Endothelial cell of umbilical vein (primary cell): ENCODE measurements around the gene ABLIM2. TPM values are rescaled to one million over a fixed set of nuclear protein-coding genes. Genes with fewer than 3 reads are reported as not detected.

Source experiments
- BruUV-seq: library from RNA; stranded (reverse); fragments of 400-500 nt; replicated peaks from 2 replicates; lab custom pipeline; 2021; lab: Mats Ljungman, UMichigan
- CTCF ChIA-PET: fragments of 300-600, 350-600 bp; sonication (Branson Sonifier 250); formaldehyde crosslinking; loops from one replicate; lab custom pipeline; 2021; ENCODE audit warnings: antibody characterized with exemption, inconsistent platforms; lab: Charles Lee
- POLR2A ChIA-PET: fragments of 300-600, 350-600 bp; sonication (Branson Sonifier 250); formaldehyde crosslinking; loops from one replicate; lab custom pipeline; 2021; ENCODE audit warnings: antibody characterized with exemption, inconsistent platforms; lab: Charles Lee
- DNase-seq: peaks from one replicate; pipeline ENCODE4 v3.0.0-alpha.2; 2011; ENCODE audit warnings: low read depth, low spot score
- FAIRE-seq: peaks from 2 replicates; lab custom pipeline; 2011; peaks lifted over from hg19 to GRCh38; lab: Jason Lieb, UNC
- H2AFZ ChIP-seq: 2 replicates; pipeline ENCODE4 v1.6.0; 2012; ENCODE audit warnings: low read depth, low read length, control low read depth, inconsistent platforms
- H3K27ac ChIP-seq: 2 replicates; pipeline ENCODE4 v1.5.1; 2011; ENCODE audit warnings: low read depth, mild to moderate bottlenecking, control low read depth, low read length, moderate library complexity; ENCODE audit not compliant: insufficient read depth
- H3K27me3 ChIP-seq, 2 experiments: 2 replicates each; pipeline versions ENCODE4 v1.6.0 to v1.6.1; 2011; ENCODE audit warnings: low read length in 2 of 2, mixed read lengths in 1 of 2; ENCODE audit not compliant: control insufficient read depth in 2 of 2, insufficient read depth in 2 of 2
- H3K36me3 ChIP-seq, 2 experiments: 2 replicates in 1 of 2; 3 replicates in 1 of 2; pipeline ENCODE4 v1.5.1; 2011; ENCODE audit warnings: low read length in 2 of 2, mild to moderate bottlenecking in 1 of 2, moderate library complexity in 1 of 2; ENCODE audit not compliant: control insufficient read depth in 2 of 2, insufficient read depth in 2 of 2; ENCODE audit errors: extremely low read depth in 1 of 2
- H3K4me1 ChIP-seq: 3 replicates; pipeline ENCODE4 v1.5.1; 2011; ENCODE audit warnings: mild to moderate bottlenecking, low read length; ENCODE audit not compliant: control insufficient read depth, insufficient read depth; ENCODE audit errors: extremely low read depth
- H3K4me2 ChIP-seq: 2 replicates; pipeline ENCODE4 v1.6.1; 2011; ENCODE audit warnings: low read length, control low read depth, mixed read lengths; ENCODE audit not compliant: insufficient read depth
- H3K4me3 ChIP-seq, 3 experiments: fragments of 200-600 bp in 1 of 3; sonication (generic), shearing (Covaris generic) in 1 of 3; replicated peaks in 1 of 3; 2 replicates each; pipeline ENCODE4 v1.5.1; 2011 to 2016; ENCODE audit warnings: control low read depth in 3 of 3, low read length in 3 of 3, mild to moderate bottlenecking in 2 of 3, inconsistent platforms in 1 of 3, low read depth in 1 of 3, moderate library complexity in 1 of 3; ENCODE audit not compliant: insufficient read depth in 1 of 3
- H3K79me2 ChIP-seq: 2 replicates; pipeline ENCODE4 v1.6.0; 2012; ENCODE audit warnings: low read length, inconsistent platforms; ENCODE audit not compliant: control insufficient read depth, insufficient read depth
- H3K9ac ChIP-seq: replicated peaks from 2 replicates; pipeline ENCODE3; 2011; ENCODE audit warnings: low read length, control low read depth; ENCODE audit not compliant: insufficient read depth; ENCODE audit errors: extremely low read depth
- H3K9me1 ChIP-seq: replicated peaks from 3 replicates; pipeline ENCODE4 v1.6.0; 2011; ENCODE audit warnings: mild to moderate bottlenecking, low read length; ENCODE audit not compliant: control insufficient read depth, insufficient read depth; ENCODE audit errors: extremely low read depth
- H3K9me3 ChIP-seq: replicated peaks from 2 replicates; pipeline ENCODE4 v1.5.1; 2012; ENCODE audit warnings: low read length, inconsistent platforms; ENCODE audit not compliant: control insufficient read depth, insufficient read depth
- H4K20me1 ChIP-seq: replicated peaks from 2 replicates; pipeline ENCODE3; 2011; ENCODE audit warnings: mild to moderate bottlenecking, low read length; ENCODE audit not compliant: control insufficient read depth, insufficient read depth; ENCODE audit errors: extremely low read depth
- CTCF ChIP-seq, 2 donors: IDR thresholded peaks; 1 replicate in 1 of 2; 2 replicates in 1 of 2; pipeline ENCODE4 v1.5.1; 2011; ENCODE audit warnings: low read length in 2 of 2, mild to moderate bottlenecking in 2 of 2, moderate library complexity in 2 of 2, control low read depth in 1 of 2, inconsistent platforms in 1 of 2, low read depth in 1 of 2; ENCODE audit not compliant: insufficient read depth in 1 of 2; ENCODE audit errors: extremely low read depth in 1 of 2
- FOS ChIP-seq: IDR thresholded peaks from 2 replicates; pipeline ENCODE4 v1.6.1; 2011; ENCODE audit warnings: mild to moderate bottlenecking, low read length, moderate library complexity, borderline replicate concordance; ENCODE audit not compliant: insufficient read depth
- dilution Hi-C: fragments of 300-500 bp; cut with MboI; formaldehyde crosslinking; loops from one replicate; pipeline ENCODE4 v1.15.0; 2019; ENCODE audit warnings: low sequenced_read_pairs; ENCODE audit not compliant: extremely low pct_ligation_motif_present
- intact Hi-C: fragments of 100-400 bp; cut with micrococcal nuclease; formaldehyde crosslinking; loops from one replicate; pipeline ENCODE4 v1.10.0; 2022
- polyA plus RNA-seq, 4 experiments: library from polyadenylated mRNA; depleted of rRNA in 3 of 4; stranded (reverse) in 3 of 4; unstranded in 1 of 4; fragments of >200 nt; gene quantifications; 2 replicates each; pipeline versions ENCODE4 v1.2.1 to v1.2.3, GENCODE V29; 2011 to 2012; ENCODE audit warnings: missing spikeins in 1 of 4
- total RNA-seq: library from RNA; stranded (reverse); gene quantifications from 2 replicates; pipeline ENCODE4 v1.2.3, GENCODE V29; 2021
- TF ChIP-seq, protein P1 (sequence below): IDR thresholded peaks from 2 replicates; pipeline ENCODE4 v1.6.1; 2011; ENCODE audit not compliant: insufficient read depth, insufficient read length

ABLIM2 gene
- total and polyA plus RNA-seq, 2 donors (not counting 3 experiments of a cell fraction or from before 2014, with no cell fraction given) = 0.28 to 0.66 TPM

- POLR2A ChIA-PET = no interaction called here
- Histone ChIP-seq H4K20me1 (no peaks in the 10 kb centered on the region), H3K9ac (no peak overlapping the region), H3K4me3 (no peak overlapping the region), H3K36me3 (no peaks in the 10 kb centered on the region), H3K4me2 (no peak overlapping the region), H3K9me1 (no peaks in the 10 kb centered on the region), H3K4me1 (no peaks in the 10 kb centered on the region), H3K79me2 (no peaks in the 10 kb centered on the region), H3K27ac (no peak overlapping the region), H3K9me3 (no peaks in the 10 kb centered on the region), H2AFZ (no peak overlapping the region), H3K27me3 (no peaks in the 10 kb centered on the region)
- no peak for DNase-seq
- dilution Hi-C loops (no loop called here), intact Hi-C loops (no loop called here)
- no TSS peak for BruUV-seq
- CTCF ChIA-PET = no interaction called here
- FAIRE-seq = no peak
- TF ChIP-seq CTCF (IDR thresholded peaks at IDR 0.05; ENCODE audit: extremely low read depth in 1 of 2, insufficient read depth in 1 of 2, low read depth in 1 of 2, low read length in 2 of 2) (peak in 1 of 2 donors; percentile 31), FOS (no peak)
Observed at GRCh38 chr4:8110071-8110986, 48.3 kb downstream of the ABLIM2 start.

GRCh38 chr4:8109406-8110065, 49.1 kb downstream of the ABLIM2 start:
- Histone ChIP-seq H3K4me1 (no peaks in the 10 kb centered on the region), H3K4me2 (no peak overlapping the region), H3K4me3 (no peak overlapping the region), H3K36me3 (no peaks in the 10 kb centered on the region), H3K9me3 (no peaks in the 10 kb centered on the region), H3K9ac (no peak overlapping the region), H3K9me1 (no peaks in the 10 kb centered on the region), H3K27me3 (no peaks in the 10 kb centered on the region), H3K27ac (no peak overlapping the region), H3K79me2 (no peaks in the 10 kb centered on the region), H2AFZ (no peak overlapping the region), H4K20me1 (no peaks in the 10 kb centered on the region)
- TF ChIP-seq, protein P1, sequence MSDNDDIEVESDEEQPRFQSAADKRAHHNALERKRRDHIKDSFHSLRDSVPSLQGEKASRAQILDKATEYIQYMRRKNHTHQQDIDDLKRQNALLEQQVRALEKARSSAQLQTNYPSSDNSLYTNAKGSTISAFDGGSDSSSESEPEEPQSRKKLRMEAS = no peak
- TF ChIP-seq FOS = no peak
- CTCF ChIA-PET = no interaction called here
- intact Hi-C loops (no loop called here), dilution Hi-C loops (no loop called here)
- FAIRE-seq = no peak
- no TSS peak for BruUV-seq
- no peak for DNase-seq
- POLR2A ChIA-PET = no interaction called here
